SK-N-SH (cell line): ENCODE data around the gene DBET. TPM values are rescaled to one million over a fixed set of nuclear protein-coding genes. Genes with fewer than 3 reads are reported as not detected.
A peak's percentile ranks its signal among the peaks of the same experiment; 100 is the strongest.
"Not testable (repeated sequence)": the region's sequence is repeated elsewhere in the genome, so short reads cannot be mapped to it uniquely, and the experiment has no call there.

Source experiments
- CTCF ChIA-PET: fragments of 300-600, 350-600 bp; formaldehyde crosslinking; extraction: SDS; loops from one replicate; lab custom pipeline; 2021; lab: Yijun Ruan, JAX
- POLR2A ChIA-PET: fragments of 350-600 bp; sonication (Branson Sonifier 250); formaldehyde crosslinking; extraction: SDS; loops from one replicate; lab custom pipeline; 2020; ENCODE audit warnings: antibody characterized with exemption, inconsistent platforms; lab: Yijun Ruan, JAX
- DNase-seq: peaks from one replicate; pipeline ENCODE4 v3.0.0; 2012
- H2AFZ ChIP-seq: fragments of 200-600 bp; sonication (generic); 2 replicates; pipeline ENCODE4 v1.8.1; 2016; ENCODE audit warnings: antibody characterized with exemption, mild to moderate bottlenecking, low read depth
- H3F3A ChIP-seq: fragments of 200-600 bp; sonication (generic); replicated peaks from 2 replicates; pipeline ENCODE3; 2016; ENCODE audit warnings: antibody characterized with exemption, mild to moderate bottlenecking; ENCODE audit not compliant: insufficient read depth
- H3K27ac ChIP-seq, 2 experiments: fragments of 200-500 bp in 1 of 2; fragments of 200-600 bp in 1 of 2; sonication (Bioruptor generic) in 1 of 2; sonication (generic), shearing (Covaris generic) in 1 of 2; 2 replicates each; pipeline versions ENCODE4 v1.5.1 to v1.6.1; 2014 to 2016; ENCODE audit warnings: low read depth in 2 of 2, inconsistent platforms in 1 of 2, low read length in 1 of 2, mild to moderate bottlenecking in 1 of 2, mixed read lengths in 1 of 2
- H3K27me3 ChIP-seq: fragments of 200-600 bp; sonication (generic), shearing (Covaris generic); 2 replicates; pipeline ENCODE4 v1.6.1; 2016; ENCODE audit warnings: mixed run types; ENCODE audit not compliant: insufficient read depth
- H3K36me3 ChIP-seq, 2 experiments: fragments of 200-500 bp in 1 of 2; fragments of 200-600 bp in 1 of 2; sonication (Bioruptor generic) in 1 of 2; sonication (generic) in 1 of 2; replicated peaks in 1 of 2; 2 replicates each; pipeline versions ENCODE3 to v1.5.1; 2014 to 2016; ENCODE audit warnings: low read length in 1 of 2, mild to moderate bottlenecking in 1 of 2; ENCODE audit not compliant: insufficient read depth in 2 of 2, control insufficient read depth in 1 of 2
- H3K4me1 ChIP-seq, 2 experiments: fragments of 200-500 bp in 1 of 2; fragments of 200-600 bp in 1 of 2; sonication (Bioruptor generic) in 1 of 2; sonication (generic), shearing (Covaris generic) in 1 of 2; 2 replicates each; pipeline versions ENCODE4 v1.5.1 to v1.6.1; 2014 to 2016; ENCODE audit warnings: low read depth in 1 of 2, low read length in 1 of 2, mixed run types in 1 of 2; ENCODE audit not compliant: insufficient read depth in 2 of 2, control insufficient read depth in 1 of 2
- H3K4me2 ChIP-seq: fragments of 200-600 bp; sonication (generic), shearing (Covaris generic); 2 replicates; pipeline ENCODE4 v1.6.1; 2017; ENCODE audit warnings: mixed run types
- H3K4me3 ChIP-seq, 2 experiments: fragments of 200-500 bp in 1 of 2; fragments of 200-600 bp in 1 of 2; sonication (Bioruptor generic) in 1 of 2; sonication (generic), shearing (Covaris generic) in 1 of 2; 2 replicates each; pipeline versions ENCODE4 v1.5.1 to v1.8.1; 2014 to 2016; ENCODE audit warnings: low read depth in 2 of 2, inconsistent platforms in 1 of 2, low read length in 1 of 2, mild to moderate bottlenecking in 1 of 2, mixed read lengths in 1 of 2, moderate library complexity in 1 of 2
- H3K79me2 ChIP-seq: fragments of 200-600 bp; sonication (generic); 2 replicates; pipeline ENCODE4 v1.8.1; 2017; ENCODE audit warnings: mild to moderate bottlenecking; ENCODE audit not compliant: insufficient read depth
- H3K9ac ChIP-seq: fragments of 200-600 bp; sonication (generic); 2 replicates; pipeline ENCODE4 v1.6.1; 2017; ENCODE audit warnings: mixed run types
- H3K9me2 ChIP-seq: fragments of 200-600 bp; sonication (generic); 2 replicates; pipeline ENCODE4 v1.6.1; 2017; ENCODE audit warnings: mixed run types
- H3K9me3 ChIP-seq: fragments of 200-600 bp; sonication (generic); 2 replicates; pipeline ENCODE4 v1.6.1; 2017; ENCODE audit warnings: mixed run types, mild to moderate bottlenecking, moderate library complexity
- H4K20me1 ChIP-seq: fragments of 200-600 bp; sonication (generic); 2 replicates; pipeline ENCODE4 v1.6.1; 2017; ENCODE audit warnings: mild to moderate bottlenecking, mixed run types; ENCODE audit not compliant: insufficient read depth
- CTCF ChIP-seq: fragments of 200-600 bp; sonication (generic); IDR thresholded peaks from 2 replicates; pipeline ENCODE4 v1.6.1; 2017; ENCODE audit warnings: antibody characterized with exemption, mild to moderate bottlenecking, moderate library complexity
- EZH2phosphoT487 ChIP-seq: fragments of 200-600 bp; sonication (generic); IDR thresholded peaks from 2 replicates; pipeline ENCODE4 v1.6.1; 2017; ENCODE audit warnings: low read depth, mixed run types, mild to moderate bottlenecking, antibody characterized with exemption, moderate library complexity, borderline replicate concordance
- FOXJ3 ChIP-seq: sonication (generic); formaldehyde crosslinking; IDR thresholded peaks from 2 replicates; pipeline ENCODE4 v1.5.1; 2020; ENCODE audit warnings: mild to moderate bottlenecking, missing genetic modification reagents
- FOXM1 ChIP-seq: IDR thresholded peaks from 2 replicates; pipeline ENCODE4 v1.4.0; 2012; ENCODE audit warnings: low read depth, mild to moderate bottlenecking
- GABPA ChIP-seq: IDR thresholded peaks from 2 replicates; pipeline ENCODE4 v1.4.0; 2012; ENCODE audit warnings: low read depth, mild to moderate bottlenecking
- TAF1 ChIP-seq: IDR thresholded peaks from 2 replicates; pipeline ENCODE4 v1.6.1; 2012; ENCODE audit warnings: low read depth, mild to moderate bottlenecking, low read length, moderate library complexity, borderline replicate concordance
- TEAD4 ChIP-seq: IDR thresholded peaks from 2 replicates; pipeline ENCODE4 v1.4.0; 2012; ENCODE audit warnings: mild to moderate bottlenecking, borderline replicate concordance; ENCODE audit not compliant: insufficient read depth
- WGBS: methylation state at CpG from one replicate; pipeline ENCODE4 v1.1.6; 2017; ENCODE audit warnings: low lambda C conversion rate; 5-methylcytosine and 5-hydroxymethylcytosine counted together
- polyA plus RNA-seq, 3 experiments: library from polyadenylated mRNA; depleted of rRNA; stranded (reverse); fragments of >200 nt; gene quantifications; 2 replicates each; pipeline ENCODE4 v1.2.3, GENCODE V29; 2012
- TF ChIP-seq, protein P1 (sequence below): IDR thresholded peaks from 2 replicates; pipeline ENCODE4; 2012
- TF ChIP-seq, protein P2 (sequence below): IDR thresholded peaks from 2 replicates; pipeline ENCODE4 v1.4.0; 2012; ENCODE audit warnings: low read depth

DBET gene
- polyA plus RNA-seq, 1 of the 3 experiments (the other 2 are of a cell fraction), result not detected

DNA sequence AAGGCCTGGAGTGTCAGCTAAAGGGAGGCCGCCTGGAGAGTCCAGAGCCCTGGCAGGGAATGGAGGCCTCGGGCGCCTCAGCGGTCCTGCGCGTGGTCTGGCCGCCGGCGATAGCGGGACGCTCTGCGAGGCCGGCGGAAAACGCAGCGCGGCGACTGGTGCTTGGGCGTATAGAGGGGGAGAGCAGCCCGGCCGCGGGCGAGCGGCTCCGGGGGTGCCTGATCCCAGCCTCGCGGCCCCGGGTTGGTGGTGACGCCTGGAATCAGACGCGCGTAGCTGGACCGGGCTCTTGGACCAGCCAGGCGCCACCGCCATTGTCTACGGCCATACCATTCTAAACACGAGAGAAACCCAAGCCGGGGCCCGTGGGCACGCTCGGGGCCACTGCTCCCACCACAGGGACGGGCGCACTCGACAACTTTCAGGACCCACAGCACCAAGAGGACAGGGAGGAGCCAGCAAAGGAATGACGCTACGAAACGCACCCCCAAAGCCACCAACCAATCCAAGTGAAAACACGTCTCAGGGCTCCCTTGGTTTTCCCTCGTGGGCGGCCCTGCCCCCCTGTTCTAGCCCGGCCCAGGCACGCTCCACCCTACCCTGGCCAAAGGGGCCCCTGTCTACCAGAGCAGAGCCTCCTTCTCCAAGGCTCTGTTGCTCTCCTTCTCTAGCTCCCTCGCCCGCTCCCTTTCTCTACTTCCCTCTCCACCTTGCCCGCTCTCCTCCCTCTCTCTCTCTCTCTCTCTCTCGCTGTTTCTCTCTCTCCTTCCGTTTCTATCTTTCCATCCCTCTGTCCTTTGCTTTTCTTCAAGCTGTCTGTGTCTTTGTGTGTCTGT lies 45.1 kb upstream of the DBET start (continued):
- TF ChIP-seq, protein P1, sequence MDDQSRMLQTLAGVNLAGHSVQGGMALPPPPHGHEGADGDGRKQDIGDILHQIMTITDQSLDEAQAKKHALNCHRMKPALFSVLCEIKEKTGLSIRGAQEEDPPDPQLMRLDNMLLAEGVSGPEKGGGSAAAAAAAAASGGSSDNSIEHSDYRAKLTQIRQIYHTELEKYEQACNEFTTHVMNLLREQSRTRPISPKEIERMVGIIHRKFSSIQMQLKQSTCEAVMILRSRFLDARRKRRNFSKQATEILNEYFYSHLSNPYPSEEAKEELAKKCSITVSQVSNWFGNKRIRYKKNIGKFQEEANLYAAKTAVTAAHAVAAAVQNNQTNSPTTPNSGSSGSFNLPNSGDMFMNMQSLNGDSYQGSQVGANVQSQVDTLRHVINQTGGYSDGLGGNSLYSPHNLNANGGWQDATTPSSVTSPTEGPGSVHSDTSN, result no peak
- TF ChIP-seq TEAD4 (no peak), FOXJ3 (CRISPR knock-in tag) (no peak), GABPA (no peak), EZH2phosphoT487 (no peak), CTCF (no peak), FOXM1 (no peak), TAF1 (no peak)
- TF ChIP-seq, protein P2, sequence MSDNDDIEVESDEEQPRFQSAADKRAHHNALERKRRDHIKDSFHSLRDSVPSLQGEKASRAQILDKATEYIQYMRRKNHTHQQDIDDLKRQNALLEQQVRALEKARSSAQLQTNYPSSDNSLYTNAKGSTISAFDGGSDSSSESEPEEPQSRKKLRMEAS, result no peak

DNA sequence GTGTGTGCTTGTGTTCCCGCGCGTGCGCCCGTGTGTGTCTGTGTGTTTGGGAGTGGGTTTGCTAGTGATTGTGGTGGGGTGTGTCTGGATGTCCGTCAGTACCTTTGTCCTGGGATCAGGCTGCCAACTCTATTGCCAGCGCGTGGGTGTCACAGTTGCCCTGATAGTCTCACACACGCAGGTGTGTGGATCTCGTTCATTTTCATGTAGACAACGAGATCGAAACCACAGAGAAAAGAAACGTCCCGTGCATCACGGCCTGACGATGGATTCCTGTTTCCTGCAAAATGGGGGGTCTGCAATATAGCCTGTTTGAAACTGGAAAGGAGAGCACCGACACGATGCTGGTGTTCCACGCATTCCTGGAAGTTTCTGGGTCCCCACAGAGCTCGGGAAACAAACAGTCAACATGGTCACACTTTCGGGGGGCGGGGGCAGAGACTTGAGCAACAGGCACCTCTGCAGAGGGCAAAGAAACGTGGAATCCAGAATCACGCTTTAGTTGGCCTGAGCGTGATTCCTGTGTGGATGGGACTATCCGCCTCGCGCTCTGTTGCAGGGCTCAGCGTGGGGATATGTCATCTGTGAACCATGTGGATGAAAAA lies 44.3 kb upstream of the DBET start:
- H3K27ac ChIP-seq, H2AFZ ChIP-seq, H3K9me3 ChIP-seq, H3K9me2 ChIP-seq, H3F3A ChIP-seq, H3K79me2 ChIP-seq, H3K36me3 ChIP-seq, H3K4me3 ChIP-seq, H3K9ac ChIP-seq, H4K20me1 ChIP-seq, POLR2A ChIA-PET, CTCF ChIA-PET, H3K4me1 ChIP-seq, DNase-seq: not testable (repeated sequence)
- H3K4me2 ChIP-seq, result peak overlapping the region; percentile 80; the same call in 1 of the 2 replicates
- peaks cover 13% of the 10 kb centered on the region for H3K27me3 ChIP-seq
- 18% methylated on average over 23 of the region's 29 CpGs for WGBS
